GM15510 (cell line): ENCODE measurements around the gene PEX3.
A peak's percentile ranks its signal among the peaks of the same experiment; 100 is the strongest.

ENCODE experiments used
- POLR2A ChIP-seq: IDR thresholded peaks from 3 replicates; pipeline ENCODE4 v1.6.1; 2011; ENCODE audit warnings: borderline replicate concordance; ENCODE audit not compliant: insufficient read length; ENCODE audit errors: extremely low read depth

PEX3 gene, protein sequence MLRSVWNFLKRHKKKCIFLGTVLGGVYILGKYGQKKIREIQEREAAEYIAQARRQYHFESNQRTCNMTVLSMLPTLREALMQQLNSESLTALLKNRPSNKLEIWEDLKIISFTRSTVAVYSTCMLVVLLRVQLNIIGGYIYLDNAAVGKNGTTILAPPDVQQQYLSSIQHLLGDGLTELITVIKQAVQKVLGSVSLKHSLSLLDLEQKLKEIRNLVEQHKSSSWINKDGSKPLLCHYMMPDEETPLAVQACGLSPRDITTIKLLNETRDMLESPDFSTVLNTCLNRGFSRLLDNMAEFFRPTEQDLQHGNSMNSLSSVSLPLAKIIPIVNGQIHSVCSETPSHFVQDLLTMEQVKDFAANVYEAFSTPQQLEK

DNA sequence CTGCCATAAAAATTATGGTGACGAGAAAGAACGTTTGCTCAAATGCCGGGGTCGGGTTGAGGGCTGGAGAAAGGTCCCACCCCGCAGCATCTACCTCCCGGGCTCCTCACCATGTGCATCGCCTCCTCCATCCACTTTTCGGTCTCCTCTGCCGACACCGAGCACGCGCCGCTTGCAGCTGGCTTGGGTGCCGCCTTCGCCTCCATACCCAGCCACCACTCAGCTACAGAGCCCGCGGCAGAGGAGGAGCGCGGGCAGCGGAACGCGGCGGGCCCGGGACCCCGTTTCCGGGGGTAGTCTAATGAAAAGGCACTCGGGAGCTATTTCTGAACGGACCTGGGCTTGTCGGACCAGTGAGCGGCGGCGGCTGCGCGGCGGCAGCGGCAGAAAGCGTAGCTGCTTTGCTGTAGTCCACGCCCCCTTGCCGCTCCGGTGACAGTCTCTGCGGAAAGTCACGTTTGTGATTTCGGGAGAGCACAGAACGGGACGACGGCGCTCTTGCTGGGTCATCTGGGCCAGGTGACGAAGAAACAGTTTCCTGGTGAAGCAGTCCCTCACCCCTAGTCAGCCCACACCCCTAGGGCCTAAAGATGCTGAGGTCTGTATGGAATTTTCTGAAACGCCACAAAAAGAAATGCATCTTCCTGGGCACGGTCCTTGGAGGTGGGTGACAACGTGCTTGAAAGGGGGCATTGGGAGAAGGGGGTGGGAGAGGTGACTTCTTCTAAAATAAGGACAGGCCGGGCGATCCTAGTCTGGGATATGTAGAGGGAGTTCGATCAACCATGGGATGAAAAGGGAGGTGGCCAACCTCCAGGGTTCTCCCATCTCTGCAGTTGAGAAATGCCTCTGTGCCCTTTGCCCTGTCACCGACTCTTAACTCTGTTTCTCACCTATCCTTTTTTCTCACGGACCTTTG is at the start of gene PEX3, which contains the start of gene ADAT2:
Gene PEX3, plus strand, starts transcription at position 353 of the 919 bp plus-strand sequence. Its CDS starts 238 bp downstream, at position 591.
Gene ADAT2, minus strand, starts transcription at position 243 of the 919 bp plus-strand sequence. Its CDS starts 37 bp downstream, at position 206.
- TF ChIP-seq POLR2A = peak; percentile 71

DNA sequence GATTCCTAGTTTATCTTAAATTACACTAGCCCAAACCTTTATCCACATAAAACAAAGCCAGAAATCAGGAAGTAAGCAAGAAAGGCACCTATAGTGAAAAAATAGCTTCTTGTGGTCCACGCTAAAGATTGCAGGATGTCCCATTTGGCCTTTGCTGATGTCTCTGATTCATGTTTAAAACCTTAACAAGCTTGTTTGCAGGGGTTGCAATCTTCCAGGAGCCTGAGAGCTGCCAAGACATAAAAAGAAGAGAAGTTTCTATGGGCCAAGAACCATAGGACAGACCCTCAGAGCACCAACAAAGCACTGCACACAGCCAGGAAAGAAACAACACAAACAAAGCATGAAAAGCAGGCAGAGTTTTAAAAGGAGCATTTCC is 49.5 kb upstream of the PEX3 start:
- no peak for TF ChIP-seq POLR2A

DNA sequence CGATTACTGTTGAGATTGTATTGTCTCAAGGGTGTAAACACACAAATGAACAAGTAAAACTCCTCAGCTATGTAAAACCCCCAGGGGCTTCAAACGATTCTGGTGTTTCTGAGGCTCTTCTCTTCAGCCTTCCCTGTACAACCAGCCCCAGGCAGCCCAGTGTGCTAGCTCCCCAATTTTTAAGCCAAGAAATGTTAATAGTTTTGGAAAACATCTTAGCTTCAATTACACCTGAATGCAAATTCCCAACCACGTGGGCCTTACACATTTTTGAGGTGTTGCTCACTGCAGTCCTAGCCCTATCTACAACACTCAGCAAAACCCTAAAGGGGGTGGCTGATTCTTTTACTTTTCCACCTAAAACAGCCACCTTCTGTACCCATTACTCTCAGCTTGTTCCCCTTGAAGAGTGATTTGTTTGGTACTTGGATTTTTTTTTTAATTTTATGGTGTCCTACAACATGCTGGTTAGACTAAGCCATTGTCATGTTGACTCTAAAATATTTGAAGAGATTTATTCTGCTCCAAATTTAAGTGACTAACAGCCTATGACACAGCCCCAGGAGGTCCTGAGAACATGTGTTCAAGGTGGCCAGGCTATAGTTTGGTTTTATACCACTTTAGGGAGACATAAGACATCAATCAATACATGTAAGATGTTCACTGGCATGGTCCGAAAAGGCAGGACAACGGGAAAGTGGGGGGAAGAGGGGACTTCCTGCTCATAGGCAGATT is 48.8 kb upstream of the PEX3 start:
- no peak for TF ChIP-seq POLR2A

DNA sequence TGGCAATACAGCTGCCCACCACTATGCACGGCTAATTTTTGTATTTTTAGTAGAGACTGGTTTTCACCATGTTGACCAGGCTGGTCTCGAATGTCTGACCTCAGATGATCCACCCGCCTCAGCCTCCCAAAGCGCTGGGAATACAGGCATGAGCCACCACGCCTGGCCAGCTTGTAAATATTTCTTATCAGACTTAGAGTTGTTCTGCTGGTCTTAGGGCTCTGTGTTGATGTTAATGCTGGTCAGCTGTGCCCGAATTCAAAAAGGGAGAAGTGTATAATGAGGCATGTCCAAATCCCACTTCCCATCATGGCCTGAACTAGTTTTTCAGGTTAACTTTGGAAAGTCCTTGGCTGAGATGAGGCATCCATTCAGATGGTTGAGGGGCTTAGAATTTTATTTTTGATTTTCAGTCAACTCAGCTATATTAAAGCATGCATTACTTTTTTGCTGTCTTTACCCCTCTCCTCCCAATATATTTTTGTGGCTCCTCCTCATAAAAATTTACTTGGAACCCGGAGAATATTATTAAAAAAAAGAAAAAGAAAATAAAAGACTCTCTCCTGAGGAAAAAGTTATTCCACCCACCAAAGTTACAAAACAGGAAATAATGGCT is 47.8 kb upstream of the PEX3 start:
- no peak for TF ChIP-seq POLR2A

DNA sequence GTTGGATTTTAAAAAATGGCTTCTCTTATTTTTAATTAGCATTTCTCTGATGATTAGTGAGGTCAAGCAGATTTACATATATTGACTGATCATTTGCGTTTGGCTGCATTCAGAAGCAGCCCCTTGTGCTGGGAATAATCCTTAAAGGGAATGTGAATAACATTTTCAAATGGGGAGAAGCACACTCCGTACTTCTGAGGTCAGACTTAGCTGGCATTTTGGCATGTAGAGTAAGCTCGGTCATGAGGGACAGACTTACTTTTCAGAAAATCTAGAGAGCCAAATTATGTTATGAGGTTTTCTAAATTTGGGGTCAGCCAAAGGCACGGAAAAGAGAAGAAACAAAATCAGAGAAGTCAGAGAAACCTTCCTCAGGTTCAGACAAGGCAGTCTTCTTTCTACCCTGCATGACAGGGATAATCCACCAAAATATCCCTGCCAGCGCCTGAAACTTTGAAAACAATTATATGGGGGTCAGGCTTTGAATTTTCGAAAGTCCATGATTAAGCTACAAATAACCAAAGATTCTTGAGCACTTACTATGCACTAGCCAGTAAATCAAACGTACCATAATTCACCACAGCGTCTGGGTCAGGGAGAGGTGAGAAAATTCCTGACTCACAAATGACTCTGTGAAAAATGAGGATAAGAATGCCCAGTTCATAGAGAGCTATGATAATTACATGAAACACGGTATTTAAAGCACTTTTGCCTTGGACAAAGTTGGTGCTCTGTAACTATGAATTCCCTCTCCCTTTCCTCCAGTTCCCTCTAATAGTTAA is 45.0 kb upstream of the PEX3 start:
- TF ChIP-seq POLR2A = no peak

DNA sequence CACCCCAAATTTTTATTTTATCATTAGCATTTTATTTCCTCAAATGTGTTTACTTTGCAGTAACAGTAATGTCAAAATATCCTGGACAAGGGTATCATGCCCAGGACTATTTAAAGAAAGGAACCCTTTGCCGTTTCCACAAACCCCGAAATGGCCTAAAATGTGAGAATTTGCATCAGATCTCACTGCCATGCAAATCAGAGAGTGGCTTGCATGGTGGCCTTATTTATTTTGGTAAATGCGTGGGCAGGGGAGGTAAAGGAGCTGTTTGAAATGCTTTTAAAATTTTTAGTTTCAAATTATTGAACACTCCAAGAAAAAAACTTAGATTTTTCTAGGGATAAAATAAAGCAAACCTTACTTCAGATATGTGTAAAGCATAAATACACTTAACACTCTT is 43.9 kb upstream of the PEX3 start:
- TF ChIP-seq POLR2A = no peak

DNA sequence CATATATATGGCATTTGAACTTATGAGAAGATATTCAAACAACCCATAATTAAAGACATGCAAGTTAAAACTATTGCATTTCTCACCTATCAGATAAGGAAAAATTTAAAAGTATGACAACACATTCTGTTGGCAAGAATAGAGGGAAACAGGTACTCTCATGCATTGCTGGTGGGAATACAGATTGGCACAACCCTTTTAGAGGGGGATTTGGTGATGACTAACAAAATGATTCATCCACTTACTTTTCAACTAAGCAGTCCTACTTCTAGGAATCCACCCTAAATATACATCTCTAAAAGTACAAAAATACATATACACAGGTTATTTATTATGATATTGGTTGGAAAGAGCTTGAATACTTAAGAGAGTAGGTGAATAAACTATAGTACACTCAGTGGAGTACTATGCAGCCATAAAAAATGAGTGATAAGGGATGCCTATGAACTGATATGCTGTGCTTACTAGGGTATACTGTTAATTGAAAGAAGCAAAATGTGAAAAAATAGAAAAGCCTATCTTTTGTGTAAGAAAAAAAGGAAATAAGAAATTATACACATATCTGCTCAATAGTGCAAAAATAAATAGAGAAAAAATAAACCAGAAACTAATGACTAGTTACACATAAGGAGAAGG is 42.3 kb upstream of the PEX3 start:
- no peak for TF ChIP-seq POLR2A

DNA sequence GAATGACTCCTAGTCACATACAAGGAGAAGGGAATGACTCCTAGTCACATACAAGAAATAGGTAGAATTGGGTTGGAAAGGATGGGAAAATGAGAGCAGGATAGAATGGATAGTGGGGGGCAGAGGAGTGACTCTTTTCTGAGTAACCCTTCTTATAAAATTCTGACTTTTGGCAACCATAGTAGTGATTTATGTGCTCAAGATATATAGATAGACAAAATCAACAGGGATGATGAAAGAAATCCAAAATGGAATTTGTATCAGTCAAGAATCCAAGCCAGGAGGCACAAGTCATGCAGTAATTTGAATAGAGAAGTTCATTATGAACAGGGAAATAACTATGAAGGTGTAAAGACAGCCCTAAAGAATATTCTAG is 41.8 kb upstream of the PEX3 start:
- no peak for TF ChIP-seq POLR2A

DNA sequence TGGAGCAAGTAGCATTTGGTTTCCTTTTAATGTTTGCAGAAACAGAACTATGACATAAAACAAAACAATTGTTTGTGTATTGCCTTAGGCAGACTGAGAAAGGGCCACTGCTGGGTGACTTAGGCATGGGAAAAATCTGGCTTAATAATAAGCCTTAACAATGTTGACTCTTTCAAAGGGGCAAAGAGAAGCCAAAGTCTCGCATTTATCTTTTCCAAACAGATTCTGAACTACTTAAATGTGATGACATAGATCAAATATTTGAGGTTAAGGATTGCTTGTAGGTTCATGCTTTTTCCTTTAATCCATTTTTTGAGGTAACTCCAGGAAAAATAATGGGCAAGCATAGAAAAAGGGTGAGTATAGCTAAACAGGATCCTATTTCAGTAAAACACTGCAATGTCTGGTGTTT is 39.7 kb upstream of the PEX3 start:
- no peak for TF ChIP-seq POLR2A

DNA sequence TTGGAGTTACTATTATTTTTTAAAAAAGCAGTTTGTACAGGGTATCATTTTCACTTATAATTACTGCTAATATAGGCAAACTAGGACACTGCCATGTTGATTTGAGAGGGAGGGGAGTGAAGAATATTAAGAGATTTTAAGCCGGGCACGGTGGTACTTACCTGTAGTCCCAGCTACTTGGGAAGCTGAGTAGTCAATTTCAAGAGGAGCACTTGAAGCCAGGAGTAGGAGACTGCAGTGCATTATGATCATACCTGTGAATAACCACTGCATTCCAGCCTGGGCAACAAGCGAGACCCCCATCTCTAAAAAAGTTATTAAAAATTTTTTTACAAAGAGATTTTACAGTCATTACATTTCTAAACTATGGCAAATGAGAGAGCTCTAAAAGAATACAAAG is 35.8 kb upstream of the PEX3 start:
- TF ChIP-seq POLR2A = no peak

DNA sequence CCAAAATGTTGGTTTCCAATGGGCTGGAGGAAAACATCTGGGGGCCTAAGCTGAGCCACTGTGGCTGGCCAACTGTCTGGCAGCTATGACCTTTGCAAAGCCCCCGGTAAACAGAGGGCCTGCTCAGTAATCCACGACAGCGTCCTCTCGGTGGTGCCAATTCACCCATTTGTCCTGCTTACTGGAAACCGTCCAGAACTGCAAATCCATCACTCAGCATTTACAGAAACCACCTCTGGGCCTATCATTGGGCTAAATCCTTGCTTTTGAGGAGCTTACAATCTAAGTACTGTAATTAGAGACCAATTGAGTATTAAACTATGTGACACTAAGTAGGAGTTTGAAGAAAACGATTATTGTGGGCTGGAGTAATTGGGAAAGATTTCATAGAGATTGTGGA is 31.1 kb upstream of the PEX3 start:
- TF ChIP-seq POLR2A = no peak

DNA sequence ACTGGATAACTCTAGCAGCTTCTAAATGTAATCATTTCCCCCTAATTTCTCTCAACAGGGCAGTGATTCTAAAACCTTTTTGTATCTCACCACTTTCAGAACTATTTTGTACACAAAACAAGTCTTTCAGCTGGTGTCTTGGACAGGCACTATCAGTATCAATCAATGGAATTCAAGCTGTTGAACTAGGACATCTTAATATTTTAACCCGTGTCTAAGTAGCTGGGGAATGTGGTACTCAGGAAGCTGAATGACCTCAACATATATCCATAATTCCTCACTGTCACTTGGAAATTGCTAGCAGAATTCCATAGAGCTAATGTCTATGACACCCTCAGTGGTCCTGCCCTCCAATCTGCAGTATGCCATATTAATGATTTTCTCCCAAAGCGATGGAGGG is 24.6 kb upstream of the PEX3 start:
- TF ChIP-seq POLR2A = no peak

DNA sequence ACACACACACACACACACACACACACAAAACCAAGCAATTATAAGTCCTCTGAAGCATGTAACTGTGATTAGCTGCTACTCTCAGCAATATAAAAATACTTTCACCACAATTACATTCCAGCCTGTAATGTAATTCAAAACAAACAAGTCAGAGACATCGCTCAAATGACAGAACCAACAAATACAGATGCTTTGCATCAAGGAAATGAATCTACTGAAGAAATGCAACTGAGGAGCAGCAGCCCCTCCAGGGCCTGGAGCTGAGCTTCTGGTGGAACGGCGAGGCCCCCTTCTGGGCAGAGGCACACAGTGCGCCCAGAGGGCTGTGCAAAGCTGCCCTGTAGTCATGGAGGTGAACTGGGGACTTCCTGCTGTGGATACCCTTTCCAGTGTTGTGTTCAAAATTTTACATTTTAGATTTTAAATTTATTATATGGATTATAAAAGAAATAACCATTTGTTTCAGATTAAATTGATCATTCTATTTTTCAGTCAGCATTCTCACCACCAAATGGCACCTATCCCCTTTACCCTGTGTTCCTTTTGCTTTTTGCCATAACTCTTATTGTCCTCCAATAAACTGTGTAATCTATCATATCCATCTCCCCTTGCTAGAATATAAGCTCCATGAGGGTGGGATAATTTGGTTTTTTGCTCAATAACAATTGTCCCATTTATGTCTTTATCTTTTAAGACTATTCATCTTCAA is 23.3 kb upstream of the PEX3 start:
- TF ChIP-seq POLR2A = no peak
